Measurements from ENCODE around the gene FKTN.
"Not testable (repeated sequence)": the region's sequence is repeated elsewhere in the genome, so short reads cannot be mapped to it uniquely, and the experiment has no call there.

FKTN gene

DNA sequence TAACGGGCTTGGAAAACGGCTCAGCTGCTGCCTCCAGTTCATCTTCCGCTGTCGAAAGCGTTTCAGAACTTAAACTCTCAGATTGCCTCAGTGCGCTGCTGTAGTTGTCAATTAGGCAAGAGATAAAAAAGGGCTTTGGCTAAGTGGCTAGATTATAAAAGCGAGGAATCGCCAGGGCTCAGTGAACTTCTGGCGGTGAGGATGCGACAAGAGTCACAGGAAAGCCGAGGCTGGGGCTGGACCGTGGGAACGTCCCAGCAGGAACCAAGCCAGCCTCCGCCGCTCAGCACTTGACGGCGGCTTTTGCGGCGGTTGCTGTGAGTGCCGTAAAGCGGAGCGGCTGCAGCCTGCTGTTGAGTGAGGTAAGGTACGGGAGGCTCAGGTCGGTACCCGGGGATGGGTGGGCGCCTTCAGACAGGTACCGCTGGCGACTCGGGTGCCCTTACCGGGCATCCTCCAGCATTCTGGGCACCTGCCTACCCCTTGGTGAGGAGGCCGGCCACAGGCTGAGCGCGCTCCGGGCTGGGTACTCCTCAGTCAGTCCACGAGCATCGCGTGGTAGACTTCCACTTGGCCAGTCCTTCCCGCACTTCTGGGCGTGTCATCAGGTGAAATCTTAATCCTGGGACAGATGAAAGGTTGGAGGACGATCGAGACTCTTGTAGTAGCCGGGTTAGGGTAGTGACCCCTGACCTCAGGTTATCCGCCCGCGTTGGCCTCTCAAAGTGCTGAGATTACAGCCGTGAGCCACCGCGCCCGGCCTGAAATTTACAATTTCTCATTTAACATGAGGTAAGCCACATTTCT is at the start of gene FKTN:
Gene FKTN (plus strand): TSS at position 328 of the 807 bp plus-strand sequence. CDS start 16,902 bp downstream, outside the sequence.
- peak; percentile 93 for DNase-seq (ENCODE audit: low spot score)

DNA sequence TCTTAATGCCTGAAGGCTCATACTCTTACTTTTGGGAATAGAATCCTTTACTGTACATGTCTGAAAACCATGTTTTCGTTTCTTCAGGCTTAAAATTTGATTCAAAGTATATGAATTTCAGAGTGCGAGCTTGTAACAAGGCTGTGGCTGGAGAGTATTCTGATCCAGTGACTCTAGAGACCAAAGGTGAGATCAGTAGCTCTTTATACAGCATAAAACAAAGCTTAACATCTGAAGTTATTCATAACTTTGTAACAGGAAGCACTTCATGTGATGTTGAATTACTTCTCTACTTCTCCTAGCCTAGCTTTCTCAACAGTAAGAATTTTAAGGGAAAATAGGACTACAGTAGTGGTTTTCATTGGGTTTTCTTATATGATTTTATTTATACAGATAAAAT is 49.4 kb upstream of the FKTN start:
- no peak for DNase-seq (ENCODE audit: low spot score)

DNA sequence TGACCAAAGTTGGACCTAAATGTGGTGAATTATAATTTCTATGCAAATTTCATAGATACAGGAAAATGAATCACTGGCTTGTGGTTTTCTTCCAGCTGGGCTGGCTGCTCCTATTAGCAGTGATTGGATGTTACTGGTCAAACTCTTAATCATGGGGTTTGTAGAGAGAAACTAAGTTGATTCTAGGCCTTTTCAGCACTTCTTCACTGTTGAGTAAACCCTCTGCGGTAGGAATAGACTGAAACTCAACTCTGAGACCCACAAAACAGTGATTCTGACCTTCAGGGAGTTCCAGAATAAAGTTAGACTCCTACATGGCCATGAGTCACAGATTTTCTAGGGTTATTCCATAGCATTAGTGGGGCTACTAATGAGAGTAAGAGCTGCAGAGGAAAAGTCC is 47.9 kb upstream of the FKTN start:
- DNase-seq (ENCODE audit: low spot score): peak; percentile 58

DNA sequence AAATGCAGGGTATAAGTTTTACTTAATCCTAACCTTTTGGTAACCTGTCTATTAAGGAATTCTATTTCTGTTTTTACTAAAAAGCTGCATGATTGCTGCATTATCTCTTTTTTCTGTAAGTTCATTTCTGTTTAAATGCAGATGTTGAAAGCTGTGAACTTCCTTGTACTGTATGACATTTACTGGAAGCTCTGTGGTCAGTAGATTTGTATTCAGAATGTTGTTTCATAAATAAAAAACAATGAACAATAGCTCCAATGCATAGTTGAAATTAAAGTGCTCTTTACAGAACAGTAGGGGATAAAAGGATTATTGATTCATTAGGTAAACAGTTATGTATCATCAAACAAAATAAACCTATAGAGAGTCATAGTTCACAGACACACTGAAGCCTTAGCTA is 46.5 kb upstream of the FKTN start:
- no peak for DNase-seq (ENCODE audit: low spot score)

DNA sequence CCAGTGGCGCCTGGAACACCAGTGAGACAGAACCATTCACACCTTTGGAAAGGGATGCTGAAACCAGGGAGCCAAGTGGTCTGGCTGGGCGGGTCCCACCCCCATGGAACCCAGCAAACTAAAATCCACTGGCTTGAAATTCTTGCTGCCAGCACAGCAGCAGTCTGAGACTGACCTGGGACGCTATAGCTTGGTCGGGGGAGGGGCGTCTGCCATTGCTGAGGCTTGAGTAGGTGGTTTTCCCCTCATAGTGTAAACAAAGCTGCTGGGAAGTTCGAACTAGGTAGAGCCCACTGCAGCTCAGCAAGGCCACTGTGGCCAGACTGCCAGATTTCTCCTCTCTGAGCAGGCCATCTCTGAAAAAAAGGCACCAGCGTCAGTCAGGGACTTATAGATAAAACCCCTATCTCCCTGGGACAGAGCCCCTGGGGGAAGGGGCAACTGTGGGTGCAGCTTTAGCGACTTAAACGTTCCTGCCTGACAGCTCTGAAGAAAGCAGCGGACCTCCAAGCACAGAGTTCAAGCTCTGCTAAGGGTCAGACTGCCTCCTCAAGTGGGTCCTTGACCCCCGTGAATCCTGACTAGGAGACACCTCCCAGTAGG is 42.0 kb upstream of the FKTN start:
- DNase-seq (ENCODE audit: low spot score): no peak

DNA sequence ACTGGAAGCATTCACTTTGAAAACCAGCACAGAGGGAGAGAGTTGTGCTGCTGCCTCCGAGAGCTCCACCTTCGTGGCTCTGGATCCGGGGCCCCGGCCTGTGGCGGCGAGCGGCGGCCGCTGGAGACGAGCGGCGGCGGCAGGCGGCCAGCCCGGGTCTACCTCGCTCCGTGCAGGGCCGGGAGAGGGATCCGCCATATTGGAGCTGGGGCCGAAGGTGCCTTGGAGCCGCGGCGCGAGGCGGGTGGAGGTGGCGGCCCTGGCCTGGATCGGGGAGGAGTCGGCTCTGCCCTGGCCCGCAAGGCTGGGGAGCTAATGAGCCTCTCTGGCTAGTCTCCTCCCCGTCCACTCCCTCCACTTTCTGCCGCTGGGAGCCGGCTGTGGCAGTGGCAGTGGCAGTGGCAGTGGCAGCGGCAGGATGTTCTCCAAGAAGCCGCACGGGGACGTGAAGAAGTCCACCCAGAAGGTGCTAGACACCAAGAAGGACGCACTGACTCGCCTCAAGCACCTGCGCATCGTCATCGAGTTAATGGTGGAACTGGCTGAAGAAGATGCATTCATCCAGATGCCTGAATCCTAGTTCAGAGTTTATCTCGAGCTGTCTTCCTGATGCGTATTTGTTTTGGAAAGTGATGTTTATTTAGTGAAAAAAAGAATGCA is 38.1 kb upstream of the FKTN start:
- not testable (repeated sequence) for DNase-seq (ENCODE audit: low spot score)

DNA sequence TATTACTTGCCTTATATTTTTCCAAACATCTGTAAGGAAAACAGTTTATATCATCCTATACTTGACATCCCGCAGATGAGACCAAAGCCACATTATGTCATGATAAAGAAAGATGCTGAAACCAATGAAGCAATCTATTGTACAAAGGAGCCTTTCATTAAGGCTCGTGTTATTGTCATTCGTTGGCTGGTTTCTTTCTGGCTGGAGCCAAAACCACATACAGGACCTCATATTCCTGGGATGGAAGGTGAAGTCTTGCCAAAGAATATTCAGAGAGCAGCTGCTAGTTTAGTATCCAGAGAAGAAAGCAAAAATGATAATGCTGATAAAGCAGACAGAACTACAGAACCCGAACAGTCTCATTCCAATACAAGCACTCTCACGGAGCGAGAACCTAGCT is 36.9 kb upstream of the FKTN start:
- DNase-seq (ENCODE audit: low spot score): not testable (repeated sequence)

DNA sequence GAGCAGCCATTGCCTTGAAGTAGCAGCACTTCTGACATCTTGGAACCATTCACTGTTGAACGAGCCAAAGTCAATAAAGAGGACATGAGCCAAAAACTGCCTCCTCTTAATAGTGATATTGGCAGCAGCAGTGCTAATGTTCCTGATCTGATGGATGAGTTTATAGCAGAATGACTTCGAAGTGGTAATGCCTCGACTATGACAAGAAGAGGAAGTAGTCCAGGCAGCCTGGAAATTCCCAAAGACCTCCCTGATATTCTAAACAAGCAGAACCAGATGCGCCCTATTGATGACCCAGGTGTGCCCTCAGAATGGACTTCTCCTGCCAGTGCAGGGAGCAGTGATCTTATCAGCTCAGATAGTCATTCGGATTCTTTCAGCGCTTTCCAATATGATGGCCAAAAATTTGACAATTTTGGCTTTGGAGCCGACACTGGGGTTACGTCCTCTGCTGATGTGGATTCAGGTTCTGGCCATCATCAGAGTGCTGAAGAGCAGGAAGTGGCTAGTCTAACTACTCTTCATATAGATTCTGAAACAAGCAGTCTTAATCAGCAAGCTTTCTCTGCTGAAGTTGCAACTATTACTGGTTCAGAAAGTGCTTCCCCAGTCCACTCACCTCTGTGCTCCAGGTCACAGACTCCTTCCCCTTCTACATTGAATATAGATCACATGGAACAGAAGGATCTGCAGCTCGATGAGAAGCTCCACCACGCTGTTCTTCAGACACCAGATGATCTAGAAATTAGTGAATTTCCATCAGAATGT is 35.1 kb upstream of the FKTN start:
- not testable (repeated sequence) for DNase-seq (ENCODE audit: low spot score)

DNA sequence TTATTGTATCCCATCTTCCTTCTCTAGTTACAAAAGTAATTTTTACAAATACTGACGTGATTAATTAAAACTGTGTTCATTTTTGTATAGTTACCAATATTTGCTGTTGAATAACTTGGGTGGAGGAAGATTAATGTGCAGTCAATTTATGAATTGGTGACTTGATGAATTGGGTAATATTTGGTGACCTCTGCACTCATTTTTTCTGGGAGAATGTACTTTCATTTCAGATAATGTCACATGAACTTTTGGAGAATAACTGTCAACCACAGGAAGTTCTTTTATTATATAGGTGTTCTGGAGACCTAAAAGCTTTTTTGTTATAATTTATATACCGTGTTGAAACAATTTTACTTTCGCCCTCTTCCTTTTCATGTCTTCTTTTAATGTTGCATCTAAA is 26.4 kb upstream of the FKTN start:
- no peak for DNase-seq (ENCODE audit: low spot score)

DNA sequence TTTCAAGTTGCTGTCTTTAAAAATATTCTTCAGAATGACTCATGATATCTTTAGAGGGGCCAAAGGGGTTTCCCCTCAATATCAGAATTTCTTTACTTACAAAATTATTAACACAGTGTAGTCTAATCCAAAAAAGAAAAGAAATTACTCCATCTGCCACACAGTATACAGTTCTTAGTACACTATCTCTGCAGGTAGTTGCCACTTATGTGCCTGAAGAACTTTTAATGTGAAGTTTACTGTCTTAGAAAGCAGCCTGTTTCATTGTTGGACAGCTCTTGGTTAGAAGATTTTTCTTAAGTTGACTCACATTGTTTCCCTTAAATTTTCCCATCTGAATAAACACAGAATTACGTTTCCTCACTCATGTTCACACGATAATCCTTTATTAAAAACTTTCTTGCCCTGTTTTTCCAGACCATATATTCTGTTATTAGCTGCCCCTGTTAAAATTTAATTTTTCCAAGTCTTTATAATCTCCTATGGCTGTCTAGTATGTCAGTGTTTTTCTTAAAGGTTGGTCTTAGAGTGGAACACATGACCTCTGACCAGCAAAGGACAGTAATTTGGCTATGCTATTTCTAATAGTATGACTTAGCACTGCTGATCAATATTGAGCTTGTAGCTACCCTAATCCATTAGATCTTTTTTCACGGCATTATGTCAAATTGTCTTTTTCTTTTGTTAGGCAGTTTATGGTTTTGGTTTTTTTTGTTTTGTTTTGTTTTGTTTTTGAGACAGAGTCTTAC is 21.8 kb upstream of the FKTN start:
- DNase-seq (ENCODE audit: low spot score): no peak

DNA sequence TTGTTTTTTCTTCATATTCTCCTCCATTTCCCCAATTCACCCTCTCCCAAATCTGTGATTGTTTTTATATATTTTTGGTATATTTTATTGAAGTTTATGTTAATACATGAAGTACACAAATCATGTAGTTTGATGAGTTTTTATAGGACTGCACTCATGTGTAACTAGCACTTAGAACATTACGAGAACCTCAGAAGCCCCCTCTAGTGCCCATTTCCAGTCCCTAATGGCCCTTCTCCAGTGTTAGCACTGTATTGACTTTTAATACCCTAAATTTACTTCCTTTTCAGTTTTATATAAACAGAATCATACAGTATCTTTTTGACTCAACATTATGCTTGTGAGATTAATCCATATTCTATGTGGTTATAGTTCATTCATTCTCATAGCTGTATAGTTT is 18.5 kb upstream of the FKTN start:
- no peak for DNase-seq (ENCODE audit: low spot score)

DNA sequence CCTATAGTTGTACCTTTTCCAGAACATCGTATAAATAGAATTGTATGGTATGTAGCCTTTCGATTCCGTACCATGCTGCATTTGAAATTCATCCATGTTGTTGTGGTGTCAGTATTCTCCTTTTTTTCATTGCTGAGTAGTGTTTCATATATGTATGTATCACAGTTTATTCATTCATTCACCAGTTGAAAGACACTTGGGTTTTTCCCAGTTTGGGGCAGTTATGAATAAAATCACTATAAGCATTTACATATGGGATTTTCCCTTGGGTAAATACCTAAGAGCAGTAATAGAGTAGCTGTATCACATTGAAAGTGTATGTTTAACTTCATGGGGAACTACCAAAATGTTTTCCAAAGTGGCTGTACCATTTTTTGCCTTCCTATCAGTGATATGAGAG is 16.1 kb upstream of the FKTN start:
- no peak for DNase-seq (ENCODE audit: low spot score)

DNA sequence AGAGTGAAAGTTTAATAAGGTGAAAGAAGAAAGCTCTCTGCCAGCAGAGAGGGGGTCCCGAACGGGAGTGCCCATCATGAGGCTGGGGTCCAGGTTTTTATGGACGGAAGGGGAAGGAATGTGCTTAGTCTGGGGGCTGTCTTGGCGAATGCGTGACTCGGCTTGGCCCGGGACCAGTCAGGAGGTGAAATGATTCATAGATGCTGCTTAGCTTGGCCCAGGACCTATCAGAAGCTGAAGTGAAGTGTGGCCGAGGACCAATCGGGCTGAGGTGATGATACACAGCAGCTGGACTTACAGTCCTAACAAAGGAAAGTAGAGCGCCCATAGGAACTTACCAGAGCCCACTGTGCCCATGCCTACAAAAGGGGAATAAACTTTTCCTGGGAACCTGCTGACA is 3.9 kb upstream of the FKTN start:
- DNase-seq (ENCODE audit: low spot score): no peak

DNA sequence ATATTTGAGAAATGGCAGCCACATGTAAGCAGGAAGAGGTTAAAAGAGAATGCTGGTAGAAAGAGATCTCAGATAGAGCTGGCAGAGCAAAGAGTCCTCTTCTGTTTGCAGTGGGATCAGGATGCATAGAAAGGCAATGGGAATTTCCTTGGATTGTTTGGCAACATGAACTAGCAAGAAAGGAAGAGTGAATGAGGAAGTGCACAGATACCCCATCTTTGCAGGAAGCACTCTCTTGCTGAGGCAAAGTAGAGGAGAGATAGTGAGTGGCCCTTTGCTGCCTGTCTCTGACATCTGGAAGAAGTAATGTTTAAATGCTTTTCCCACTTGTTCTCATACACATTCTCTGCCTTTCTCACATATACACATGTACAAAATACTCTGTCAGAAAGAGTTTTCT is 14.5 kb downstream of the FKTN start:
- no peak for DNase-seq (ENCODE audit: low spot score)

DNA sequence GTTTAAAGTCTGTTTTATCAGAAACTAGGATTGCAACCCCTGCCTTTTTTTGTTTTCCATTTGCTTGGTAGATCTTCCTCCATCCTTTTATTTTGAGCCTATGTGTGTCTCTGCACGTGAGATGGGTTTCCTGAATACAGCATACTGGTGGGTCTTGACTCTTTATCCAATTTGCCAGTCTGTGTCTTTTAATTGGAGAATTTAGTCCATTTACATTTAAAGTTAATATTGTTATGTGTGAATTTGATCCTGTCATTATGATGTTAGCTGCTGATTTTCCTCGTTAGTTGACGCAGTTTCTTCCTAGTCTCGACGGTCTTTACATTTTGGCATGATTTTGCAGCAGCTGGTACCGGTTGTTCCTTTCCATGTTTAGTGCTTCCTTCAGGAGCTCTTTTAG is 22.0 kb downstream of the FKTN start:
- not testable (repeated sequence) for DNase-seq (ENCODE audit: low spot score)

DNA sequence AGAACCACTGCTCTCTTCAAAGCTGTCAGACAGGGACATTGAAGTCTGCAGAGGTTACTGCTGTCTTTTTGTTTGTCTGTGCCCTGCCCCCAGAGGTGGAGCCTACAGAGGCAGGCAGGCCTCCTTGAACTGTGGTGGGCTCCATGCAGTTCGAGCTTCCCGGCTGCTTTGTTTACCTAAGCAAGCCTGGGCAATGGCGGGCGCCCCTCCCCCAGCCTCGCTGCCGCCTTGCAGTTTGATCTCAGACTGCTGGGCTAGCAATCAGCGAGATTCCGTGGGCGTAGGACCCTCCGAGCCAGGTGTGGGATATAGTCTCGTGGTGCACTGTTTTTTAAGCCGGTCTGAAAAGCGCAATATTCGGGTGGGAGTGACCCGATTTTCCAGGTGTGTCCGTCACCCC is 23.6 kb downstream of the FKTN start:
- DNase-seq (ENCODE audit: low spot score): not testable (repeated sequence)

DNA sequence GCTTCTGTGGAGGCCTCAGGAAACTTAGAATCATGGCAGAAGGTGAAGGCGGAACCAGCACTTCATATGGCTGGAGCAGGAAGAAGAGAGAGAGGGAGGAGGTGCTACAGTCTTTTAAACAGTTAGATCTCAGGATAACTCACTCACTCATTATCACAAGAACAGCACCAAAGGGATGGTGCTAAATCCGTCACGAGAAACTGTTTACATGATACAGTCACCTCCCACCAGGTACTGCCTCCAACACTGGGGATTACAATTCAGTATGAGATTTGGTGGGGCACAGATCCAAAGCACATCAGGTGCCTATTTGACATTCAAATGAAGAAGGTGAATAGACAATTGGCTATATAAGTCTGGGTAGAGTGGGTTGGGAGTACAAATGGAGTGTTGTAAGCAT is 35.2 kb downstream of the FKTN start:
- DNase-seq (ENCODE audit: low spot score): no peak

DNA sequence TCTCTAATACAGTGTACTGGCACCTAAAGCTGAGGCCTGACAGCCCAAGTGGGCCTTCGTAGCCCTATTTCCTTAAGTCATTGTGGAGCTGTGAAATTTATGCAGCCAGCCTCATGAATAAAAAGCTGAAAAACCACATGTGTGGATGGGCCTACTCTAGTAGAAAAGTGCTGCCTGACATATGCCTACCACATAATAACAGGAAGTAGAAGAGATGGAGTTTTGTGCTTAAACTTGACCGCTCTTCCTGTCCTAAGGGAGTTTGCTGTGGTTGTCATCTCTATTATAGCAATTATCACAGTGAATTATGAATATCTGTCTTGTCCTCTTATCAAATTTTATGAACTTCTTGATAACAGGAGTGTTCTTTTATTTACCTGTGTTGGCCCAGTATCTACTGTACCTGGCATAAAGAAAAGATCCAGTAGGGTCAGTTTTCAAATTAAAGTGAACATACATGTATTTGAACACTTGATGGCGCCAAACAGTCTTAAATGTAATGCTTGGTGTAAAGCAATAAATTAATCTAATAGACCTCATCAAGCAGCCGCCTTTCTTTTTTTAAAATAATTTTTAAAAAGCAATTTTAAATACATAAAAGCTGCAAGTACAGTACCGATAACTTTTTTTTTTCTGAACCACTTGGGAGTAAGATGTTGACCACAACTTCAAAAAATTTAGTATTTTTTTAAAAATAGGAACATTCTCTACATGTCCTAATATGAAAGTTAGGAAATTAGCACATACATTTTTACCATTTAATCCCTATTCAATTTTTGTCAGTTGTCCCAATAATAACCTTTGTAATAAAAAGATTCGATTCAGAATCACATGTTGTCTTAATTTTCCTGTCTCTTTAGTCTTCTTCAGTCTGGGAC is 51.0 kb downstream of the FKTN start:
- DNase-seq (ENCODE audit: low spot score): peak; percentile 35

DNA sequence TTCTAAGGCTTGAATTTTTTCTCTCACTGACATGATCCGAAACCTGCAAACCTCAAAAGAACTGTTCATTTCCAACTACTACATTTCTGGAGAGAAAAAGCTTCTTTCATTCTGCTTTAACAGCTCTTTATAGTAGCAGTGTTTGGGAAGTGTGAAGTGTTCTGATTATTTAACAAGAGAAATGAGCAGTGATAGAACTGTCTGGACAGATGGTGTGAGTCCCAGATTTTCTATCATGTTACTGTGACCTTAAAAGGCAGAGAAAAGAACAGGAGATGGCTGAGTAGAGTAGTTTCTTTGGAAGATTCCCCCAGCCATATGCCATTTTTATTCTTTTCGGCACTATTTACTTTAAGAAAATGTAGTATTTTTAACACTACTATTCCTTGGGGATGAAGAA is 63.1 kb downstream of the FKTN start:
- DNase-seq (ENCODE audit: low spot score): no peak

DNA sequence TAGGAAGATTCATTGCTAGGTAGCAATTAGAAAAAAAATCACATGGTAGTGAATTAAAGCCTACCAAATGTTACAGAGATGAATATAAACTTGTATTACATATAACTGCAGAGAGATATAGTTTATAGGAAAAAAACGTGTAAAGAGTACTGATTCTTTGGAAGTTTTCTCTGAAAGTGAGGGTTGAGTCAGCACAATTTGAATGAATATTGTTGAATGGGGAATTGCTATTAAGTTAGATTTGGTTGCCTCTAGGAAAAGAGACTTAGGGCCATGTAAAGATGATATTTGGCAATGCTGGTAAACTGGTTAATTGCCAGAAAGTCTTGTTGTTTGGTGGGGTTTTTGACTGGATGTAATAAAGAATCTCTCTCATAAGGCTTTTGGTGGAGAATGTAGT is 67.2 kb downstream of the FKTN start:
- DNase-seq (ENCODE audit: low spot score): no peak

DNA sequence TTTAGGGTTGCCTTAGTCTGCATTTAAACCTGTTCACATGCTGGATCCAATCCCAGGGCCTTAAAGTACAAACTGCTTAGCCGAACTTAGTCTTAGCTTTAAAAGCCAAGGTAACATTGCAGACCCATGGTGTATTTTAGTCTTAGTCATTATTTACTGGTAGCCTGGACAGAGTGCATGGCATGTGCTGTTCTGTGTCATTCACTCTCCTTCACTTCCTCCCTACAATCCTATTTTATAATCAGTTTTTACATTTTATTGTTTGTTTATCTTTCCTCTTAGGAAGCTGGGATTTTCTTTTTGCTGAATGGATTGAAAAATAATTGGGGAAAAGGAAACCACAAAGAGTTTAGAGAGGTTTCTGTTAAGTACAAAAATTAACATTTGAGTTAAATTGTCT is 74.9 kb downstream of the FKTN start:
- no peak for DNase-seq (ENCODE audit: low spot score)

Data from AG20443 (cell line).